NCI-H82 (cell line): ENCODE data around the gene ATP1A2.

Experiments used
- DNase-seq: peaks from one replicate; lab custom pipeline; 2025; lab: John Stamatoyannopoulos, UW

ATP1A2 gene

GRCh38 chr1:160085686-160086455 lies 29.7 kb upstream of the ATP1A2 start:
- peak; percentile 95 for DNase-seq

- DNase-seq: no peak
Observed at GRCh38 chr1:160086456-160086892, 29.1 kb upstream of the ATP1A2 start.

DNA sequence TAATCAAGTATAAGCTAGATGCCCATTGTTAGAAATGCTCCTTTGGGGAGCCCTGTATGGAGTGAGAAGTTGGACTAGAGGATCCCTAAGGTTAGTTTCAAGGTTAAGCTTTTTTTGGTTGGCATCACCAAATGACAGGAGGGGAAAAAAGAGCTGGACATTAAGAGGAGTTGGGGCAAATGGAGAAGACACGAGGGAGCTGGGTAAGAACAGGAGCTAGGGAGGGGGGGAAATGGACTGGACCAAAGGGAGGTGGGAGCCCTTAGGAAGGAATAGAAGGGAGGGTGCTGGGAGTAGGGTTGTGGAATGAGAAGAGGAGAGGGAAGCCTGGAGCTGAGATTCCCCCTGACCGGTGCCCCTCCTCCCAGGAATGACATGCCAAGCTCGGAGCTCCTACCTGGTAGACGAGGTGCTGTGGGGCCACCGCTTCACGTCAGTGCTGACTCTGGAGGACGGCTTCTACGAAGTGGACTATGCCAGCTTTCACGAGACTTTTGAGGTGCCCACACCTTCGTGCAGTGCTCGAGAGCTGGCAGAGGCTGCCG lies 28.4 kb upstream of the ATP1A2 start:
- DNase-seq: no peak

- DNase-seq: no peak
Observed at GRCh38 chr1:160089883-160090282, 25.7 kb upstream of the ATP1A2 start.

DNA sequence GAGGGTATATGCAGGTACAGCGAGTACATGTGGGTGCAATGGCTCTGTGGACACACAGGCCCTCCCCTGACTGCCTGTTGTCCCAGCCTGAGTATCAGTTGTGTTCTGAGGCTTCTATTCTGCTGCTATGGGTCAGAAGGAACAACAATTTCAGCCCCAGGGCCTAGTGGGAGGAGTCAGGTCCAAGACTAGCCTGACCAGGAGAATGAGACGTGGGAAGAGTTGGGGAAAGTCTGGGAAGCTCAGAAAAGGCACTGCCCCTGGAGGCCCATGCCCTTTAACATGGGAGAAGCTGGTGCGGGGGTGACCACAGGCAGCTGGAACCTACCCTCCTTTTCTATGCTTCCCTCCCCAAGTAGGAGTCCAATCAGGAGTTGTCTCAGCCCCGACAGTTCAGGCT lies 24.8 kb upstream of the ATP1A2 start:
- DNase-seq: no peak

DNA sequence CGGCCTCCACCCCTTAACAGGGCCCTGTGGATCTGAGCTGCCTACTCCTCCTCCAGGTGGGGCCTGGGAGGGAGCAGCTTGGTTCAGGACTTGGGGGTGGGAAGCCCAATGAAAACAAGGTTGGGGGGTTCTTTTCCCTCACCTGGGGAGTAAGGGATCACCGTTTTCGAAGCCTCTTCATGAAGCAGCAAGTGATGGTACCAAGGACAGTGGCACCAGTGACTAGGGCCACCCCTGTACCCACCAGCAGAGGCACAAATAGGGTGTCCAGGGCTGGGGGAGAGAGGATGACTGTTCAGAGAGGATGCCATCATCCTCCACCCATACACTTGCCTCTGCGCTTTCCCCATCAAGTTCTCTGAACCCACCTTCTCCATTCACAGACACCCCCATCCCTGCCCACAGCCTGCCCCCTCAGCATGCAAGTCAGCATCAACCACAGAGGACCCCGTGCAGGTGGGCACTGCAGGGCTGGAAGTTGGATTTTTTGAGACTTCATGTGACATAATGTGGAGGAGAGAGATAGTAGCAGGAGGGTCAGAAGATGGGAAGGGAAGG lies 23.8 kb upstream of the ATP1A2 start:
- no peak for DNase-seq

- no peak for DNase-seq
Observed at GRCh38 chr1:160092366-160093068, 23.0 kb upstream of the ATP1A2 start.

DNA sequence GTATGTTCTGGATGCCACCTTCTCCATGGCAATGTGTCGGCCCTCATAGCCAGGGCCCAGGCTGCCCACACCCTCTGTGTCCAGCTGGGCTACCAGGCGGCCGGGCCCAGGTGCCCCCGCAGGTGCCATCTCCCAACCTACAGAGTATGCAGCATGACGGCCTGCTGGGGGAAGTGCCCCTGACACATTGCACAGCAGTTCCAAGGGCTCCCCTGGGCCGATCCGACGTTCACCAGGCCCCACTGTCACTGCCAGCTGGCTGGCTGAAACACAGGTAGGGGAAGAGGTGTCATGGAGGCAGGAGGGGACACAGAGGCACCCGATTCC lies 22.5 kb upstream of the ATP1A2 start:
- no peak for DNase-seq

- no peak for DNase-seq
Observed at GRCh38 chr1:160093624-160094290, 21.8 kb upstream of the ATP1A2 start.

DNA sequence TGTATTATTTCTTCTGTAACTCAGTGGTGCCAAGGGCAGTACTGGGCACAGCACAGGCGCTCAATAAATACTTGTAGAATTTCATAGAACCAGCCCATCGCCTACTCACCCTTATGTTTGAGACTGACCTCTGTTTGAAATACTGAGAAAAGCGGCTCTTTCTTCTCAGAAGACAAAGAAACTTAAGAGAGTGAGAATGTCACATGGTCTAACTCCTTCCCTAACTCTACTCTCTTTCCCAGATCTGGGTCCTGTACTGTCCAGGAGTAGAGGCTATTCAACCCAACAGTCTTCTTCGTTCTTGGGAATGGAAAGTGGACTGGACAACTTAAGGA lies 21.3 kb upstream of the ATP1A2 start:
- no peak for DNase-seq

GRCh38 chr1:160094806-160095205 lies 20.8 kb upstream of the ATP1A2 start:
- no peak for DNase-seq

GRCh38 chr1:160095382-160096105 lies 20.0 kb upstream of the ATP1A2 start:
- DNase-seq: no peak

GRCh38 chr1:160096274-160097116 lies 19.1 kb upstream of the ATP1A2 start:
- DNase-seq: no peak

GRCh38 chr1:160097151-160097910 lies 18.2 kb upstream of the ATP1A2 start:
- no peak for DNase-seq

- peak; percentile 97 for DNase-seq
Observed at GRCh38 chr1:160097911-160098851, 17.4 kb upstream of the ATP1A2 start, which contains the start of gene IGSF8. Gene IGSF8 (minus strand): TSS chr1:160098619. CDS start chr1:160098472, 147 bp downstream.

- DNase-seq: peak; percentile 98
Observed at GRCh38 chr1:160098852-160099561, 16.6 kb upstream of the ATP1A2 start.

DNA sequence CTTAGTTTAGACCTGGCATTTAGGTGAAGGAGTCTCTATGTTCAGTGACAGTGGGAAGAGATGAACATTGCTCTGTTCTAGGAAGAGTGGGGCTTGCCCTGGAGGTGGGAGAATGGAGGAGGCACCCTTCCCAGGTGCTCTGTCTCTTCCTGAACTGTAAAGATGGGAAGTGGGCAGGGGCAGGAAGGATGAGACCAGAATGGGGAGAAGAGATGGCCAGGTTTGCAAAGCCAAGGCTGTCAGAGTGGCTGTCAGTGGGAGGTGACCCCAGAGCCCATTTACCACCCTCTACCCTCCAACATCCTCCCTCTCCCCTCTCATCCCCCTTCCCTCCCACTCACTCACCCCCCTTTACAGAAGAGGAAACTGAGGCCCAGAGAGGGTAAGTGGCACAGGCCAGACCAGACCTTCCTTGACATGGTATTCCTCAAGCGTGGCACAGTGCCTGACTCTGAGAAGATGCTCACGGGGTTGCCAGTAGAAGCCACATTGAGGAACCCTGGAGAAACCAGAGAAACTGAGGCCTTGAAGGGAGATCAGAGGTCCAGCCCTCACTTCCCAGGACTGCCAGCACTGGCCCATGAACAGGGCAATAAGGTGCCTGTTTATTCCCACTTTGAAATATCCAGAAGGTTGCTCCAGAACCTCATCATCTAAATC lies 15.7 kb upstream of the ATP1A2 start:
- no peak for DNase-seq
